BE2C (cell line): ENCODE measurements around the gene TLR6.

Experiments
- DNase-seq: peaks from one replicate; pipeline ENCODE4 v3.0.0-alpha.2; 2020
- H3K27me3 ChIP-seq: fragments of 250-450 bp; sonication (Bioruptor Pico); 2 replicates; pipeline ENCODE4 v1.5.1; 2020; ENCODE audit warnings: mild to moderate bottlenecking
- H3K36me3 ChIP-seq: fragments of 250-450 bp; sonication (Bioruptor Pico); 2 replicates; pipeline ENCODE4 v1.5.1; 2020; ENCODE audit warnings: mild to moderate bottlenecking
- H3K4me1 ChIP-seq: fragments of 250-450 bp; sonication (Bioruptor Pico); 2 replicates; pipeline ENCODE4 v1.5.1; 2020
- H3K4me3 ChIP-seq: 2 replicates; pipeline ENCODE4 v1.5.1; 2011; ENCODE audit warnings: low read depth, low read length
- H3K9me3 ChIP-seq: fragments of 250-450 bp; sonication (Bioruptor Pico); 2 replicates; pipeline ENCODE4 v1.5.1; 2020
- TF ChIP-seq, protein P1 (sequence below): IDR thresholded peaks from 2 replicates; pipeline ENCODE4 v1.5.1; 2012; ENCODE audit warnings: mild to moderate bottlenecking, low read depth, low read length

The TLR6 gene

DNA sequence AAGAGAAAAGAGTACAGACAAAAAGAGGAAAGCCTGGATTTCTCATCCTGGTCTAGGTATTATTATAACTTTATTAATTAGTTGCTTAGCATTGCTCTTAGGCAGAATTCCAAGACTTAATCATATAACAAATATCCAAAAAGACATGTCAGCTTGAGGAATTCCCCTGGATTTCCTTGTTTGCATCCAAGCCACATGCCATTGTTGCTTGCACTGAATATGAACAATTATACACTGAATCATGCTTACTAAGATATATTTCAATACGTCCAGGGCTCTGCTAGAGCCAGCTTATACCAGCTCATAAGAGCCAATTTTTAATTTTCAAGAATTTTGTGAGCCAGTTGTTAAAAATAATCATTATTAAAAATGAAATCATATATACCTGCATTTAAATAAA is 68.3 kb downstream of the TLR6 start:
- Histone ChIP-seq H3K36me3 (no peaks in the 10 kb centered on the region), H3K4me3 (no peak overlapping the region), H3K4me1 (no peaks in the 10 kb centered on the region), H3K27me3 (peaks cover 3% of the 10 kb centered on the region; the same call in 1 of the 2 replicates), H3K9me3 (no peaks in the 10 kb centered on the region)
- TF ChIP-seq, protein P1, sequence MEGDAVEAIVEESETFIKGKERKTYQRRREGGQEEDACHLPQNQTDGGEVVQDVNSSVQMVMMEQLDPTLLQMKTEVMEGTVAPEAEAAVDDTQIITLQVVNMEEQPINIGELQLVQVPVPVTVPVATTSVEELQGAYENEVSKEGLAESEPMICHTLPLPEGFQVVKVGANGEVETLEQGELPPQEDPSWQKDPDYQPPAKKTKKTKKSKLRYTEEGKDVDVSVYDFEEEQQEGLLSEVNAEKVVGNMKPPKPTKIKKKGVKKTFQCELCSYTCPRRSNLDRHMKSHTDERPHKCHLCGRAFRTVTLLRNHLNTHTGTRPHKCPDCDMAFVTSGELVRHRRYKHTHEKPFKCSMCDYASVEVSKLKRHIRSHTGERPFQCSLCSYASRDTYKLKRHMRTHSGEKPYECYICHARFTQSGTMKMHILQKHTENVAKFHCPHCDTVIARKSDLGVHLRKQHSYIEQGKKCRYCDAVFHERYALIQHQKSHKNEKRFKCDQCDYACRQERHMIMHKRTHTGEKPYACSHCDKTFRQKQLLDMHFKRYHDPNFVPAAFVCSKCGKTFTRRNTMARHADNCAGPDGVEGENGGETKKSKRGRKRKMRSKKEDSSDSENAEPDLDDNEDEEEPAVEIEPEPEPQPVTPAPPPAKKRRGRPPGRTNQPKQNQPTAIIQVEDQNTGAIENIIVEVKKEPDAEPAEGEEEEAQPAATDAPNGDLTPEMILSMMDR, result no peak
- DNase-seq, result no peak

DNA sequence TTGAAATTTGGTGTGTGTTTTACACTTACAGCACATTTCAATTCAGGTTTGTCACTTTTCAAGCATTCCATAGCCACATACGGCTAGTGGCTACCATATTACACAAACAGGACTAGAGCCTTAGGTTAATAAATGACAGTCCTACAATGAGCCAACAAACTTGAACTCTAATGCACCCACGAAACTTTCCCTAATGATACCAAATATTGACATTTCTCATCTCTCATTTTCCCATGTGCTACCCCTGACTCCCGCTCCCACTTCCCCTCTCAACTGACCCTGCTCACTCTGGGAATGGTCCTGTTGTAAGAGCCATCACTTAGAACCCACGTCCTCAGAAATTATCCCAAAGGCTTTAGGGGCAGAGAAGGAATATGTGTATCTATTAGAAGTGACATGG is 68.9 kb downstream of the TLR6 start:
- Histone ChIP-seq H3K4me1 (no peaks in the 10 kb centered on the region), H3K27me3 (peaks cover 3% of the 10 kb centered on the region; the same call in 1 of the 2 replicates), H3K9me3 (no peaks in the 10 kb centered on the region), H3K36me3 (no peaks in the 10 kb centered on the region), H3K4me3 (no peak overlapping the region)
- TF ChIP-seq, protein P1, result no peak
- no peak for DNase-seq

DNA sequence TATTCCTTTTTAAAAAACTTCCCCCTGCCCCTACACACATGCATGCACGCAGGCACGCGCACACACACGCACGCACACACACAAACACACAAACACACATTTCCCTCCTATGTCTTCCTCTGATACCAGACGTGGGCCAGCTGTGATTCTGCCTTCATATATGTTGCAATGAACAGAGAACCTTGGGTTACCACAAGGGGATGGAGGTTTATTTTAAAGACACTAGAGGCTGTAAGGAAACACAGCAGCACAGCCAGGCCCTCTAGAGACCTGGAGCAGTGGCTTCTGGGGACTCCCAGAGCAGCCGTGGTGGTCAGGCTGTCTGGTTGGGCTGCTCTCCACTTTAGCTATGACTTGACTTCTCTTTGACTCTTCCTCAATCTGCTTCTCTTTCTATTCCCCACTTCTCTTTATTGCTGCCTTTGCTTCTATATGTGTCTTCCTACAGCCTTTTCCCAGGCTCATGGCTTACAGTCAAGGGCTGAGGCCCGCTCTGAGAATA is 70.7 kb downstream of the TLR6 start:
- Histone ChIP-seq H3K4me3 (no peak overlapping the region), H3K9me3 (no peaks in the 10 kb centered on the region), H3K36me3 (no peaks in the 10 kb centered on the region), H3K27me3 (peaks cover 5% of the 10 kb centered on the region), H3K4me1 (no peaks in the 10 kb centered on the region)
- TF ChIP-seq, protein P1, result no peak
- no peak for DNase-seq

DNA sequence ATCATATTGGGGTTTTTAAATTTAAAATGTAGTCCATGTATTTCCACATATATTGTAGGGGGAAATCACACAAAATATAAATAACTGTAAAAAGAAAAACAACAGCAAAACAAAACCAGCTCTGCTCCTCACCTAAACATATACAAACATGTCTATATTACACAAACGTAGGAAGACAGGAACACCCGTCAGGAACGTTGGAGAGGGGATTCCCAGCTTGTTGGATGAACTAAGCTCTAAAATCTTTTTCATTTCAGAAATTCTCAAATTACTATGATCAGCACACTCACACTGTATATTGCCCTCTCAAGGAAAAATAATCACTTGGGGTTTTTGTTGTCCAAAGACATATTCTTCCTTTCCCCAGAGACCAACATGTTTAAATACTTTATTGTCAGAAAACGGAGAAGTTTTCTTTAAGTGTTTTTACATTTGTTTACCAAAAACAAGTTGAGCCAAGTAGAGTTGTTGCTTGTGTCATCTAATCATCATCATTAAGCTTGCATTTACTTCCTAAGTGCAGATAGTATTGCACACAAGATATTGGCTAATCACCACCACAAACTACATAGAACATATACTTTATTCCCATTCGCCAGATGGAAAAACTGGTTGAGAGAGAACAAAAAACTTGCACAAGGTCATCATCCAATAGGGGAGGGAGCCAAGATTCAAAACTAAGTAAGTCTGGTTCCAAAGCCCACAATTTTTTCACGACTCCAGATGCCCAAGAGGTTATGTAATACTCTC is 71.4 kb downstream of the TLR6 start:
- no peak for DNase-seq
- TF ChIP-seq, protein P1, result no peak
- no peaks in the 10 kb centered on the region for H3K4me1 ChIP-seq
- no peaks in the 10 kb centered on the region for H3K9me3 ChIP-seq
- H3K27me3 ChIP-seq, result peaks cover 5% of the 10 kb centered on the region
- no peak overlapping the region for H3K4me3 ChIP-seq
- H3K36me3 ChIP-seq, result no peaks in the 10 kb centered on the region

DNA sequence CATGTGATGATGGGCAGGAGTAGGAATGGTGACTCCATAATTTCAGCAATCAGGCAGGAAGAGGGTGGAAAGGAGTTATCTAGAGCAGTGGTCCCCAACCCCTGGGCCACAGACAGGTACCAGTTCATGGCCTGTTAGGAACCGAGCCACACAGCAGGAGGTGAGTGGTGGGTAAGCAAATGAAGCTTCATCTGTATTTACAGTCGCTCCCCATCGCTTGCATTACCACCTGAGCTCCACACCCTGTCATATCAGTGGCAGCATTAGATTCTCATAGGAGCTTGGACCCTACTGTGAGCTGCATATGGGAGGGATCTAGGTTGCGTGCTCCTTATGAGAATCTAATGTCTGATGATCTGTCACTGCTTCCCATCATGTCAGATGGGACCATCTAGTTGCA is 72.5 kb downstream of the TLR6 start:
- TF ChIP-seq, protein P1, result no peak
- H3K27me3 ChIP-seq, result peaks cover 5% of the 10 kb centered on the region
- no peaks in the 10 kb centered on the region for H3K36me3 ChIP-seq
- no peak overlapping the region for H3K4me3 ChIP-seq
- H3K4me1 ChIP-seq, result no peaks in the 10 kb centered on the region
- no peaks in the 10 kb centered on the region for H3K9me3 ChIP-seq
- no peak for DNase-seq

DNA sequence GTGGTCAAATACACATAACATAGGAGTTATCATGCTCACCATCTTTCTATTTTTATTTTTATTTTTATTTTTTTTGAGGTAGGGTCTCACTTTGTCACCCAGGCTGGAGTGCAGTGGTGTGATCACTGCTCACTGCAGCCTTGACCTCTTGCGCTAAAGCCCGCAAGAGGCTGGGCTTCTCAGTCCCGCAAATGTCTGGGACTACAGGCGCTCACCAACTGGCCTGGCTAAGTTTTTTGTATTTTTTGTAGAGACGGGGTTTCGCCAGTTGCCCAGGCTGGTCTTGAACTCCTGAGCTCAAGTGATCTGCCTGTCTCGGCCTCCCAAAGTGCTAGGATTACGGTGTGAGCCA is 73.5 kb downstream of the TLR6 start:
- TF ChIP-seq, protein P1, result no peak
- no peaks in the 10 kb centered on the region for H3K9me3 ChIP-seq
- H3K4me1 ChIP-seq, result no peaks in the 10 kb centered on the region
- no peak for DNase-seq
- no peak overlapping the region for H3K4me3 ChIP-seq
- no peaks in the 10 kb centered on the region for H3K36me3 ChIP-seq
- H3K27me3 ChIP-seq, result peaks cover 5% of the 10 kb centered on the region
